Islet of Langerhans (tissue), 1 donor: Measurements from ENCODE around the gene SPINK8.

Experiments used
- FAIRE-seq: peaks from one replicate; lab custom pipeline; 2011; peaks lifted over from hg19 to GRCh38; lab: Jason Lieb, UNC

Gene SPINK8

DNA sequence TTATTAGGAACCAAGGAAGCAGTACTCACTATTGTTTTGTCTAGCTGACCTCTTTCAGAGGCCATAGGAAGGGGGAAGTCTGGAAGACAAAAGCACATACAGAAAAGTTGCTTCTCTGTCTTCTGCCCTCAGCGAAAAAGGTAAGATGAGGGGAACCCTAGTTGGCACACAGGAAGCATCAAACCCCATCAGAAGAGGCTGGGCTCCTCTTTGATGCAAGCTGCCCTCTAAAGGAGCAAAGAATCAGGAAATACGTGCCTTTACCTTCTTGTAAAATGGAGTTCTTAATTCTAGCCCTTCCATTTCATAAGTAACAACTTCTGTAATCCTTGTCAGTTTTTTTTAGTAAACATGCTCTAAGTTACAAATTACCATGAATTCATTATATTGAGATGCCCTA is 12.5 kb downstream of the SPINK8 start:
- FAIRE-seq: no peak

DNA sequence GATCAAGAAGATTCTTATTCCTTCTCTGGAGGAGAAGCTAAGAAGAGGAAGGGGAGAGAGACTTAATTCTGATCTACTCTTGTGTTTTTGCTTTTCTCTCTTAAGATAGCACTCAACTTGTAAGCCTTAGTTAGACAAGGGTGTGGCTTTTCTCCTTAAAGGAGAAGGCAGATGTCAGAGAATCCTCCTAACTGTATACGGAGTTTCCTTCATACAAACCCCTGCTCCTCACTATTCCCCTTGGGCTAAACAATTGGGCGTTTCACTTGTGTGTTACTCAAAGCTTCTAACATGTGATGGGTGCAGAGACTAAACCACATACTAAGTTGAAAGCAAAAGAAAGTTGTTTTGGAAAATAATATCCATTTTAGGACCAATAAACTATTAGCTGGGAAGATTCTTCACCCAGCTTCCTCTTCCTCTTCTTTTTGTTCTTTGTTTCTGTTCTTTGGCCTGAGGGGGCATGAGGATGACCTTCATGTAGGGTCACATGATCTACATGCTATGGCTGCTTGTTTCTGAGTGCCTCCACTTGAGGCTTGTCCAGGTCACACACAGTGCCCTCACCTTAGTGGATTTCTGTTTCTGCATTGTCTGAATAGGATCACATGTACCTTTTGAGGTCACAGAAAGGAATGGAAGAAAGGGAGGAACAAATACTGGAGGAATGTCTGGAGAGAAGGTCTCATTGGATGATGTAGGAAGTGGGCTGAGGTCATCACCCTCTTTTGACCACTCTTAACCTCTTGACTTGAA is 14.6 kb downstream of the SPINK8 start:
- no peak for FAIRE-seq

DNA sequence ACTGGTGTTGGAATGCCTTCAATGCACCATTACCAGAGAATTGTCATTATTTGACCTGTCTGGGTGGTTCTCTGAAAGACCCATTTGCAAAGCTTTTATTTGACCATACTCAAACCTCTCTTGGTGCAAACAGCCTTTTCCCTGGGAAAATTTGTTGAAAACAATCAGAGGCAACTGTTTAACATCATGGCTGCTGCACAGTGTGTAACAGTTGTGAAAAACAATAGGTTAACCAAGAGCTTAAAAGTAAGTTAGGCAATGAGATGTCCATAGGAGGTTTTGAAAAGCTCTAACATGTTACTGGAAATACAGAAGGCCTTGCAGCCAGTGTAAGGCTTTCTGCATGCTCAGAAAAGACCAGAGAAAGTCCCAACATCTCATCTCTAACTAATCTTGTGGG is 18.9 kb downstream of the SPINK8 start:
- FAIRE-seq: no peak

DNA sequence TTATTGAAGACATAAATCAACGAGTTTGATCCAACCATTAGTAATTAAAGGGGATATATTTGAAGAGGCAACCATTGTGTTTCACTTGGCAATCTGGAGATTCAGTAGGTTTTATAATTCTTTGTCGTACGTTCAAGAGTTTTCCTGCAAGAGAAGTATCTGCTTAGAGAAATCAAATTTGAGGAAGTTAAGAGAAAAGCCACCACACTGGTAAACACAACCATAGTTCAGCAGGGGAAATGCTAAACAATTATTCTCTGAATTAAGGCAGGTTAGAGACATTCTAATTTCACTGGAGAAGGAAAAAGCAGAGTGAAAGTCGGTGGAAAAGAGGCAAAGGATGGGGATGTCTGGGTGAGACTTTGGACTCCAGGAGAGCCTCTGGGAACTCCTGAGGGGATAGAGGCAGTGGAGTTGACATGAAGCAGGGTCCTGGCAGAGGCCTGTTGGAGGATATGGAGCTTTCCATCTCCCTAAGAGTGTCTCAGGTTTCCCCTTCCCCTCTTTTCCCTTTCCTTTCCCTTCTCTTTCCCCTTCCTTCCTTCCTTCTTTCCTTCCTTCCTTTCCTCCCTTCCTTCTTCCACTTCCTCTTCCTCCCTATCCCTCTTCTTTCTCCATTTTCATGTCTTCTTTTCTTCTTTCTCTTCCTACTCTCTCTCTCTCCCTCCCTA is 26.5 kb downstream of the SPINK8 start:
- FAIRE-seq: no peak

DNA sequence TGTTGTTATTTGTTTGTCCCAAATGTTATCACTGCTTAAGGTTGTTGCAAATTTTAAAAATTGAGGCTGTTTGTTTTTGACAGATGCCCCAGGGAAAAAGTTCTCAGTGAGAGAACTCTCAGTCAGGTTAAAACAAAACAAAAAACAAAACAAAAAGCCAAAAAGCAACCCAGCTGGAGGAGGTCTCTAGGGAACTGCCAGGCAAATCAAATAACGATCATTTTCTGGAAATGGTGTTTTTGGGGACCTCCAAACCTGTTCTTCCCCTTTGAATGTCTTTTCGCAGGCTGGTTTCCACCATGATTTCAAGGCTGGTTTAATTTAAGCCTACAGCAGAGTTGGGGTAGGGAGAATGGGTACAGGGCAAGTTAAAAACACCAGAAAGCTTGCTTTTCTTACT is 27.2 kb downstream of the SPINK8 start:
- FAIRE-seq: no peak

DNA sequence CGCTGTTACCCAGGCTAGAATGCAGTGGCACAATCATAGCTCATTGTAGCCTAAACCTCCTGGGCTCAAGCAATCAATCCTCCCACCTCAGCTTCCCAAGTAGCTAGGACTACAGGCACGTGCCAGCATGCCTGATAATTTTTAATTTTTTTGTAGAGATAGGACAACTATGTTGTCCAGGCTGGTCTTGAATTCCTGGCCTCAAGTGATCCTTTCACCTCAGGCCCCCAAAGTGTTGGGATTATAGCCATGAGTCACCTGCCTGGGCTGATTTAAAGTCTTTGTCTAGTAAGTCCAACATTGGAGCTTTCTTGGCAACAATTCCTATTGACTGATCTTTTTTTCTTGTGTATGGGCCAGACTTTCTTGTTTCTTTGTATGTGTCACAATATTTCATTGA is 28.1 kb downstream of the SPINK8 start:
- FAIRE-seq: no peak

DNA sequence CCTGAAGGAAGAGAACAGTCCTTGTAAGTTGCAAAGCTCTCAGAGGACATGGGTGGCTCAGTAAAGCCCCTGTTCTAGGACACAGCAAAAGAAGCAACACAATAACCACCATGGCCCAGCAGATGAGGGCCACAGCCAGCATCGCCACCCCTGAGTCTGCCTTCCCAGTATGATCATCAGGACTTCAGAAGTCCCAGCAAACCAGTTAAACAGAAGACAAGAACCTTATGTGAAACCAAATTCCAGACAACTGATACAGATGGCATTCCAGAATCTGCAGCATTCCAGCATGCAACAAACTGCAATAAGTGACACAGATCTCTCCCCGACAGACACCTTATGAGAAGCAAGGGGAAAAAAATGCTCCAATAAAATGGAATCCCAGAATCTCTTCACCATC is 30.4 kb downstream of the SPINK8 start:
- FAIRE-seq: no peak

DNA sequence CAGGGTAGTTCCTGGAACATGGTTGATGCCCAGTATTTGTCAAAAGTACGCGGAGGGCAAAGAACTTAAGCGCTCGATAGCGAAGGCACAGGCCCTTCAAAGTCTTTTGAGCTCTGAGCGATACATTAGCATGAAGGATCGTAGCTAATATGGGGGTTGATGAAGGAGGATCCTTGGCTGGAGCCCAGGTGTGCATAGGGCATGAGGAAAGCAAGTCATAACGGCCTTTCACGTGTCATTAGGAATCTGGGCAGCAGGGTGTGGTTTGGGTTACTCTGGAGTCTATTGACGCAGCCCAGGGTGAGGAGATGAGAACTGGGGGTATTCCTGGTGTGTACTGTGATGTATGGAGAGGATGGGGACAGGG is 31.7 kb downstream of the SPINK8 start:
- no peak for FAIRE-seq

DNA sequence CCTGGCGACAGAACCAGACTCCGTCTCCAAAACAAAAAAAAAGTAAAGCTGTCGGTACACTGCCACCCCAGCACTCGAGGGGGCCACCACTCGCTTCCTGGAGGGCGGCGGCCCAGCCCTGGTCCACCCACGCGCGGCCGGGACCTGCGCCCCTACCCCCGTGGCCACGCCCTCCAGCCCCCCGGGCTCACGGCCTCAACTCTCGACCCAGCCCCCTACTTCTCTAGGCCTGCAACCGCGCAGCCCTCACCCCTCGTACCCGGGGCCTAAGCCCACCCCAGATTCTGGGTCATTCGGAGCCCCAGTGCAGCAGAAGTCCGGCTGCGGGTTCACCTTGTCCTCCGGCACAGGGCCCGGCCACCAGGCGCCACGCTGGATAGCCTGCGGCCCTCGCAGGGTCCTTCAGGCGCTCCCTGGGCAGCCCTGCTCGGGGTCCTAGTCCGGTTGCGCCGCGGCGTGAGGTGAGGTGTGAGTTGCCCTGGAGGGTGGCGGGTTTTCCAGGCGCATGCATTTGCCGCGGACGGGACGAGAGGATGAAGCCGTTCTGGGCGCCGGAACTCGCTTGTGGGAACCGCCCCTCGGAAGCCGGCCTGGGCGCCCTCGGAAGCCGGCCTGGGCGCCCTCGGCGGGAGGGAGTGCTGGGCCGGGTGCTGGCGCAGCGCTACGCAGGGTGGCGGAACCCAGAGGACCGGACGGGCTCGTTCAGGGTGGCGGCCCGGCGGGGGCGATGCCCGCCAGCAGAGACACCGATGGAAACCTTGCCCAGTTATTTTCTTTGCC is 32.3 kb downstream of the SPINK8 start, which contains the start of gene NME6:
NME6 (minus strand) TSS at position 348 of the 780 bp plus-strand sequence.
- FAIRE-seq: no peak

DNA sequence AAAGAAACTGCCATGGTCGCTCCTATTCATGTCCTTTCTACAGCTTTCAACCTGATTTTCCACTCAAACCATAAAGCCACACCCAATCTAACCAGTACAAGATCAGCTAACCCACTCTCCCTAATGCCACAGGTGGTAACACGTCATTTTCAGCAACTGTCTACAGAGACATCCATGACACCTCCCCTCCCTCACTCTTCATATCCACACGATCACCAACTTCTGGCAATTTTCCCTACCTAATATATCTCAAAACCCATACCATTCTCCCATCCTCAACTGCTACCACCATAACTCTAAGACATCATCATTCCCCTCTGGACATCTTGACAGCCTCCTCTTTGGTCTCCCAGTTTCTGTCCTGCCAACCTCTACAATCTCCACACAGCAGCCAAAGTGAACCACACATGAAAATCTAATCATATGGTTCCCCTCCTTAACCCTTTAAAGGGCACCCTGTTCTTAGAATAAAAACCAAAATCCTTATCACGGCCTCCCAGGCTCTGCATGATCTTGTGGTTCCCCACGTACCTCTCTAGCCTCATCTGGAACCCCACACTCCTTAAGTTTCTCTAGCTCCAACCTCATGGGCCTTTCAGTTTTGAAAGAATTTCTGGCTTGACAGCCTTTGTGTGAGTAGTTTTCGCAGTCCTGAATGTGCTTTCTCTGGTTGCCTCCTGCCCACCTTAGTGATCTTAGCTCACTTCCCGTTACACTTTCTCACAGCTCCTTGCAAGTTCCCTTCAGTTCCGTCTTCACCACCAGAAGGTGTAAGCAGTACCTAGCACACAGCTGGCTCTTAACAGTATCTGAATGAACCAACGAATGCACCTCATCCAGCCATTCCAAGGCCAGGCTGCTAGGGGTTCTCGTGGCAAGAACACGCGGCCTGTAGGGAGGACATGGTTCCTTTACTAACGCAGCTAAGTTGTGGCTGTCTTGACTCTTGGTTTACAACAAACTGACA is 33.4 kb downstream of the SPINK8 start:
- FAIRE-seq: no peak

DNA sequence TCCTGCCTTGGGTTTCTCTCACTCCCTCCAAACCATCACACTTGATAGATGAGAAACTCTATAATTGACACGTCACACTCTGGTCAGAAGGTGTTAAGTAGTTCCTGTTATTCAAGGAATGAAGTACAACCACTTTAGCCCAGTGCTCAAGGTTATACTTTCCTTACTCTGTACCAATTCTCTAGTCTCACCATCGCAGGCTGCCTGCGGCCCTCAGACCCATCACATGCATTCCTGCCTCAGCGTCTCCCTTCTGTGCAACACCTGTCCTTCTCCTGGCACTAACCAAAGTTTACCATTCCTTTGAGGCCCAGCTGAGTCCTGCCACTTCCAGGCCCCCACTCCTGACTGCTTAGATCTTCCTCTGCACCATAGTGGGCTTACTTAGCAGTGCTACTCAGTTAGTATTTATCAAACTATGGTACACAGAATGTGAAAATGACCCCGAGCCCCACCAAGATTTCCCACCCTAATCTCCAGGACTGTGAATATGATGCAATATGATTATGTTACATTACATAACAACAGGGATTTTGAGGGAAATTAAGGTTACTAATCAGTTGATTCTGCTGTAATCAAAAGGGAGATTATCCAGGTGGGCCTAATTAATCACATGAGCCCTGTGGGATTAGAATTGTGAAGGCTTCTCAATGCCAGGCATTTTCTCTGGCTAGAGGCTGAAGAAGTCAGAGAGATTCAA is 36.2 kb downstream of the SPINK8 start:
- no peak for FAIRE-seq

DNA sequence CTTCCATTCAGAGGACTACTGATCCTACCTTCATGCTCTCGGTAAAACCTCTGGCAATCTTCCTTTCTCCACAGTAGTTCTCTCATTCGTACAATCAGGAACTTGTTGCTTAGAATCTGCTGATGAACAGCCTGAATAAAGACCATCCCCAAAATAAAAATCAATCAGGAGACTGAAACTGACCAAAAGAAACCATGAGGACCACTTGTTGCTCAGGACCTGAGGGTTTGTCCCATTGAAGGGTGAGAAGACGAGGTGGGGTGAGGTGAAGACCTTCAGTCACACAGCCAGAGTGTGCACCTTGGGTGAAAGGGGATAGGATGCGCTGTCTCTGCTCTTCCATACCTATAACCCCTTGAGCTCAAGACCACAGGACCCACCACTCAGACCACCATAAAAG is 36.8 kb downstream of the SPINK8 start:
- no peak for FAIRE-seq

DNA sequence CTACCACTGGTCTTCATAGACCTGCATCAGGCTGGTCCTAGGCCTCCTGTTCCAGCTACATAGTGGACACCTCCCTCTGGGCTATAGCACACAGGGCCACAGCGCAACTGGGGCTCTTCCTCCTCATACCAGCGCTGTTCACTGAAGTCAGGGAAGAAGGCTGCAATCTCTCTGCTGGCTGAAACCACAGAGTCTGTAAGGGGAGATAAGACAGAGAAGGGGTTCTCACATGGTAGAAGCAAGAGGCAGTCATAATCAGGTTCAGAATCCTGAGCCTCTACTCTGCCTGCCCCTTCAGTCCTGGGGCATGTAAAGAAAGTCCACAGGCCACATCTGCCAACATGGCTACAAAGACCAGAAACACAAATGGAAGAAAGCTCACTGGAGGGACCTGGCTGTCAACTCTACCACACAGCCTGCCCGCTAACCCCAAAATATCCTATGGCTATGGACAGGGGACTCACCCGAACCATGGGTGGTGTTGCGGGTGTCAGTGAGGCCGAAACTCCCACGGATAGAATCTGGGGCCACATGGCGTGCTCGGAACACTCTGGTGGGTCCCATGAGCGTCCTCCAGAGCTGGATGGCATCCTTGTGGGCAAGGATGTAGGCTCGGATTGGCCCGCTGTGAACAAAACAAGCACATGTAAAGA is 38.7 kb downstream of the SPINK8 start:
- FAIRE-seq: no peak

DNA sequence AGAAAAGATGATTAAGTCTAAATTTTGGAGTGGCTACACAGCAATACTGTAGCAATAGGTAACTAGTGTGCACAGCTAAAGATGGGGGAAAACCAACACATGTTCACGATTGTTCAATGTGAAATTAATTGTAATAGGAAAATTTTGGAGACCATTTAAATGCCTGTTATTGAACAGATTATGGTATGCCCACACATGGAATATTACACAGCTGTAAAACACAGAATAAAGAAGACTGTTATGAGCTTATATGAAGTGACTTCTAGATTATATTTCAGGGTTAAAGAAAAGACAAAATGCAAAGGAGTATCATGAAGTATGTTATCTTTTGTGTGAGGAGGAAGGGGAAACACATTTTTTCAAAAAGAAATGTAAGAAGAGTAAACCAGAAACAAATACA is 43.8 kb downstream of the SPINK8 start:
- FAIRE-seq: no peak

DNA sequence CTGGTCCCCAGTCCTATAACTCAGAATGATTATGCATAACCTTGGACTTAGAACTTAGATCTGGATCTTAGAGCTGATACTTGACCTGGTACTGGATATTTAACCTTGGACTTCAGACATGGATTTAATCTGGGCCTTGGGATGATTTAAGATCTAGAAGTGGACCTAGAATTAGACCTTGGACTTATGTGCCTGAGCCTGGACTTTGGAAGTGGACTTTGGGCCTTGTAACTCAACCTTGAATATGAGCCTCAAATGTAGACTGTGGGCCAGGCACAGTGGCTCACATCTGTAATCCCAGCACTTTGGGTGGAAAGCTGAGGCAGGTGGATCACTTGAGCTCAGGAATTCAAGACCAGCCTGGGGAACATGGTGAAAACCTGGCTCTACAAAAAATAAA is 46.4 kb downstream of the SPINK8 start:
- FAIRE-seq: no peak

DNA sequence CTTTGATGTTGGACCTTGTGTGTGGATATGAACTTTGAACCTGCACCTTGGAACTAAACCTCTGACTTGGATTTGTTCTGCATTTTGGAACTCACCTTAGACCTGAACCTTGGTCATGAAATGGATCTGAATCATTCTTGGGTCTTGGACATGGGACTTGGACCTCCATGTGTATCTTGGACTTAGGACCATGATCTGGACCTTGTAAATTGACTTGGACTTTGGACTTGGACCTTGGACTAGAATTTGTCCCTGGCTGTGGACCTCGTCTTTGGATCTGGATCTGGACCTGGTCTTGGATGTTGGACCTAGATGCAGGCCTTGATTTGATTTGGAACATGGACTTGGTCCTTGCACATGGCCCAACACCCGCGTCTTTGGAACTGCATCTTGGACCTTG is 47.2 kb downstream of the SPINK8 start:
- FAIRE-seq: no peak

DNA sequence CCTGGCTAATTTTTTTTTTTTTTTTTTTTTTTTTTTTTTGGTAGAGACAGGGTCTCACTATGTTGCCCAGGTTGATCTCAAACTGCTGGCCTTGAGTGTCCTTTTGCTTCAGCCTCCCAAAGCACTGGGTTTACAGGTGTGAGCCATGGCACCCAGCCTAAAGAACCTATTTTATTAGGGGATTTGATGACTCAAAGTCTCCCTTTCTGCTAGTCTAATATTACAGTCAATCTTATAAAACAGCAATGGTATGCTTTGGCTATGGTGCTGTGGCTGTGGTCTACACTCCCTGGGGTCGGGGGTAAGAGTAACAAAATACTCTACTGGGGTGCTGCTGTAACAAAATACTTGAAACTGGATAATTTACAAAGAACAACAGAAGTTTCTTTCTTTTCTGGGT is 47.8 kb downstream of the SPINK8 start:
- FAIRE-seq: no peak

DNA sequence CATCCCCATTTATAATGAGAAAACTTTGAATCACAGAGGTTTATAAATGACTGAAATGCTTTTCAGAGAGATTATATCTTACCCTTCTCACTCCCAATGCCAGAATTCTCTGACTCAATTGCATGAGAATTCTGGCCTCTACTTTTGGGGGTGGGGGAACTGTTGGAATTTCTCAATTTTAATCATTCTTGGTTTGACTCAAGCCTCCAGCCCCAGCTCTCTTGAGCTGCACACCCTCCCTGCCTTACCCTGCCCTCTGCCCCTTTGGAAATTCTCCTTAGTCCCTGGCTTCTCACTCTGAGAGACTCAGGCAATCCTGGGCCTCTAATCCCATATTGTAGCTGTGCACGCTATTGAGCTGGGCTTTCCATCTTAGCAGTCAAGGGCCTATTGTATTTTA is 48.3 kb downstream of the SPINK8 start:
- FAIRE-seq: no peak

DNA sequence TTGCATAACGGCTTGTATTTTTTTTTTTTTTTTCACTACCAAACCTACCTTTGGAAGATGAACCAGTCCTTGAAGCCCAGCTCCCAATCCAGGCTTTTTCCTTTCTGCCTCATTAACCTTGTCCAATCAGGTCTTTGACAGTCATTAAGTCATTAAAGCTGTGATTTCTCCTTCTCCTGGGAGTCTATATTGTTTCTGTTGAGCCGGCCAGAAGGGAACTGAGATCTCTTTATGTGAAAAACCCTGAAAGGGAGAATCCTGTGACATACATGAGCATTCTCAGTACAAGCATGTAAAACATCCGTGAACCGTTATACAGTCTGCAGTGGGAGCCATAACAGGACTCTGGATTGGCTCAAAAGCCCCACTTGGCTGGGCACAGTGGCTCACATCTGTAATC is 52.6 kb downstream of the SPINK8 start:
- FAIRE-seq: no peak

DNA sequence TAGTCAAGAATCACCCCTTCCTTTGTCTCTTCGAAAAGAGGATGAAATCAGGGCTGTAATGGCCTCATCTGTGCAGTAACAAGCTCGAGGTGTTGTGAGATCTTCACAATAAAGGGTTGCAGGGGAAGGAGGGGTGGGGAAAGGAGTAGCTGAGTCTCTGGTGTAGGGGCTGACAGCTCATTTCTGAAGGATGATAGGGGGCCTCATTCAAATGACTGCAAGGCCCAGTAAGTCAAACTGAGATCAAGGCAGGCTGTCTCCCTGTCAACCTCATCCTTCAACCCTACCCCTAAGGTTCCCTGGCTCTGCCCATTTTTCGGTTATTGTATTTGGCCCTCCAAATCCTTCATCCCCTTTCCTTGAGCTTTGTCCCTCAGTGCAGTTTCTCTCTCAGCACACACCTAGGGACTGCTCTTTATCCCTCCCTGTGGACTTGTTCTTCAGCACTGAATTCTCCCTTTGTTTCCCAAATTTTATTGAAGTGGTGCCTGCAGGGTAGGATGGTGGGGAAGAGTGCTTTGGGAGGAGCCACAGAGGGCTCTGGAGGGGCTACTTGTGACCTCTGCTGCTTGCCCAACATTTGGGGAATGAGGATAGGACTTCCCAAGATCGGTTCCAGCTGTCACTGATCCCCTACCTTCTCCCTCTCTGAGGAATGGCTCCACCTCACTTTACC is 54.4 kb downstream of the SPINK8 start:
- FAIRE-seq: no peak
